AG04449 (cell line): ENCODE data around the gene DAPK2.

ENCODE experiments used
- CTCF ChIA-PET: fragments of 350-600 bp; formaldehyde crosslinking; extraction: SDS; loops from one replicate; lab custom pipeline; 2021; ENCODE audit warnings: antibody characterized with exemption; lab: Yijun Ruan, JAX
- POLR2A ChIA-PET: fragments of 400-600, 350-600 bp; formaldehyde crosslinking; extraction: SDS; loops from one replicate; lab custom pipeline; 2020; ENCODE audit warnings: antibody characterized with exemption, inconsistent platforms; lab: Yijun Ruan, JAX
- DNase-seq: peaks from one replicate; pipeline ENCODE4 v3.0.0-alpha.2; 2010; ENCODE audit warnings: low read depth, low spot score
- H3K4me3 ChIP-seq: 2 replicates; pipeline ENCODE4 v1.5.1; 2011; ENCODE audit warnings: low read depth, mild to moderate bottlenecking, control low read depth, low read length
- TF ChIP-seq, protein P1 (sequence below): IDR thresholded peaks from one replicate; pipeline ENCODE4 v1.5.1; 2011; ENCODE audit warnings: mild to moderate bottlenecking, moderate library complexity, low read length, control low read depth, inconsistent platforms; ENCODE audit not compliant: insufficient read depth; ENCODE audit errors: missing control alignments

Gene DAPK2

DNA sequence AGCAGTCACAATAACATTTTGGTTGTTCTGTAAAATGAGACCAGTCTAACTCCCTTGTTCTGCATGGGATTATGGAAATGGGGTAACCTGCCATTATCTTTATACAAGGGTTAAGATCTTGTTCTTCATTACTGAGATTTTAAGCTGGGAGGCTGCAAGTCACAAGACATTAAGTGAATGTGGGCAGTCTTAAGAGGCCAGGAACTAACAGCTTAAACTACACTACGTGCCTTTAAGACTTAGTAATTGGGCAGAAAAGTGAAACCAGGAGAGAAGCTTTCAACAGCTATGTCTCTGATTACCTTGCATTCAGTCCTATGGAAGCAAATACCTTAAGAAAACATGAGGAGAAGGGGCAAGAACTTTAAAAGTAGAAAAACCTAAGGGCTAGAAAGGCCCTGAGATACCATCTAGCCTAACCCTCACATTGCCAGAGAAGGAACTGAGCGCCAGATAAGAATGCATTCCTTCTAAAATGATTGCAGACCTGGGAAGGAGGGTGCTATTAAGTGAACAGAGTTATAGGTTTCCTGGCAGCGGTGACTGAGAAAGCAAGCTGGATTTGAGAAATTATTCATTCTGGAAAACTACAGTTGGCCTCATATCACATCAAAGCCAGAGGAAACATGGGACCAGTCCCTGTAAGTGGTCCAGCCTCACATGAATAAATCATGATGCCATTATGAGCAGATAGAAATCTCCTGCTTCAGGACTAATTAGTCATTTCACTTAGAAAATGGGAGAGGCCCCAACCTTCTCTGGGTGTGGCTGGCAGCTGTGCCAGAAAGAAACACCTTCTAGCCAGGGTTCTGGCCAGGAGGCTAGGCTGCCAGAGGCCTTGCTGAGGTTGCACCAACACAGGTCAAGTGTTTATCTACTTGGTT, 32.9 kb downstream of the DAPK2 start:
- ChIA-PET POLR2A (interaction anchor here (0.6 kb wide), 1 partner anchor 9 kb away, joined by 3 read pairs; no protein-coding TSS in a partner anchor), CTCF (interaction anchor here (1.1 to 2.2 kb wide), 3 partner anchors 13 to 68 kb away, joined by 4 to 8 read pairs (median 4); partner anchors contain the start of gene DAPK2)
- TF ChIP-seq, protein P1, sequence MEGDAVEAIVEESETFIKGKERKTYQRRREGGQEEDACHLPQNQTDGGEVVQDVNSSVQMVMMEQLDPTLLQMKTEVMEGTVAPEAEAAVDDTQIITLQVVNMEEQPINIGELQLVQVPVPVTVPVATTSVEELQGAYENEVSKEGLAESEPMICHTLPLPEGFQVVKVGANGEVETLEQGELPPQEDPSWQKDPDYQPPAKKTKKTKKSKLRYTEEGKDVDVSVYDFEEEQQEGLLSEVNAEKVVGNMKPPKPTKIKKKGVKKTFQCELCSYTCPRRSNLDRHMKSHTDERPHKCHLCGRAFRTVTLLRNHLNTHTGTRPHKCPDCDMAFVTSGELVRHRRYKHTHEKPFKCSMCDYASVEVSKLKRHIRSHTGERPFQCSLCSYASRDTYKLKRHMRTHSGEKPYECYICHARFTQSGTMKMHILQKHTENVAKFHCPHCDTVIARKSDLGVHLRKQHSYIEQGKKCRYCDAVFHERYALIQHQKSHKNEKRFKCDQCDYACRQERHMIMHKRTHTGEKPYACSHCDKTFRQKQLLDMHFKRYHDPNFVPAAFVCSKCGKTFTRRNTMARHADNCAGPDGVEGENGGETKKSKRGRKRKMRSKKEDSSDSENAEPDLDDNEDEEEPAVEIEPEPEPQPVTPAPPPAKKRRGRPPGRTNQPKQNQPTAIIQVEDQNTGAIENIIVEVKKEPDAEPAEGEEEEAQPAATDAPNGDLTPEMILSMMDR = no peak
- DNase-seq = no peak
- no peak overlapping the region for H3K4me3 ChIP-seq

DNA sequence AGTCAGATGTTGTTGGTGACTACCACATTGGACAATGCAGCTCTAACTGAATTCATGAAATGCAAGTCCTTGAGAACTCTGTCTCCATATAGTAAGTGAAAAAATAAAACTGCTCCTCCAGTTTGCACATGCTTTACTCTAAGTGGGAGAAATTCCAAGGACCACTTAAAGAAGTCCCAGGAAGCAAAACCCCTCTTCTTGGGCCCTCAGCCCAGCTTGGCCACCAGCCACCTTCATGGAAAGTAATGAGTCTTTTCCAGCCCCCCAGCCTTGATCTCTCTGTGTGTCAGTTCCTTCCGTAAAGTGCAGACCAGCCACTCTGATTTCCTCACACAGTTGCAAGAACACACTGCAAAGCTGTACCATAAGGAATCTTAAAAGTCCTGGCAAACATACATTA, 34.5 kb downstream of the DAPK2 start:
- no peak overlapping the region for H3K4me3 ChIP-seq
- CTCF ChIA-PET = interaction anchor here (1.2 kb wide), 1 partner anchor 67 kb away, joined by 5 read pairs; no protein-coding TSS in a partner anchor
- DNase-seq = no peak
- TF ChIP-seq, protein P1 = no peak
- POLR2A ChIA-PET = no interaction called here

DNA sequence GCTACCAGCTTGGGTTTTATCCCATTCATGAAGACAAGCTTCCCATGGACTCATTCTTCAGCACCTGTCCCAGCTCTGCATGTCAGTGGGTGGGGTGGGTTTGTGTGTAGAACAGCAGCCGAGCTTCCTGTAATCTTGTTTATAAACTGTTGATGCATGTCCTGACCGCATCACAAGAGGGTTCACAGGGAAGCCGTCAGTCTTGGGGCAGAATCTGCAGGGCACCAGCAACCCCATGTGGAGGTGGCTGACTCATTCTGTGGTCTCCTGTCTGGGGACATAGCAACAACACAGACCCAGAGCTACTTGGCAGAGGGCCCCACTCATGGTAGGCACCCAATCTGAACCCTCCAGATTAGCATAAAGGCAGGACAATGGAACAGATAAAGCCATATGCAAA, 35.6 kb downstream of the DAPK2 start:
- ChIA-PET POLR2A (interaction anchor here (0.7 kb wide), 1 partner anchor 19 kb away, joined by 3 read pairs; no protein-coding TSS in a partner anchor), CTCF (interaction anchor here (0.7 kb wide), 1 partner anchor 33 kb away, joined by 3 read pairs; no protein-coding TSS in a partner anchor)
- no peak overlapping the region for H3K4me3 ChIP-seq
- TF ChIP-seq, protein P1 = no peak
- DNase-seq = no peak

DNA sequence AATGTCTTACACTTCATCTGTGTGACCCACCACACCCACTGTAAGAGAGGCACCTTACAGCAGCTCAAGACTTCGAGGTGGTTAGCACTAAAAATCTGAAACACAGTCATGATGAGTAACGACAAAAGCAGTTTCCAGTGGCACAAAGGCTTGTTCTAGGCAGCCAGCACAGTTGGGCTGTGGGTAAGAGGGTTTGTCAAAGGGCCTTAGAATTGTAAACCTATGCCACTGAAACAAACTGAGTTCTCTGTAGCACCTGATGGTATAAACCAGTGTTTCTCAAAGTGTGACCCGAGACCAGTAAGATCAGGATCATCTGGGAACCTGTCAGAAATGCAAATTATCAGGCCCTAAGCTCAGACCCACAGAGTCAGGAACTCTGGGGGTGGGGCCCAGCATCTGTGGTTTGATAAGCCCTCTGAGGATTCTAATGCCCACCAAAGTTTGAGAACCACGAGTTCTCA, 36.5 kb downstream of the DAPK2 start:
- TF ChIP-seq, protein P1 = no peak

DNA sequence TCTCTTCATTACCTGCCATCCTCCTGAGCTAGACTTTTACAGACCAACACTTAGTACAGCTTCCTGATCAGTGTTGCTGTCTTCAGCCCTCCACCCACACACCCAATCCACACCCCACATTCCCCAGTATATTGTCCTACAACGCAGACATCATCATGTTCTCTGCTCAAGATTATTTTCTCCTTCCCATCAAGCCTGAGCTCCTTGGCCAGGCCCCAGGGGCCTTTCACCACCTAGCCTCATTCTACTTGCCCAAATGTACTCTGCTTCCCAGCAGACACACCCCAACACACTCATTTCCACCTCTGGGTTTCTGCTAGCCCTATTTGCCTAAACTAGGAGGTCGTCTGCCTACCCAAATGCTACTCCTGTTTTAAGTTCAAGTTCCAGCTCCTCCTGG, 37.0 kb downstream of the DAPK2 start:
- CTCF ChIA-PET = interaction anchor here (1.0 to 1.9 kb wide), 2 partner anchors 37 to 64 kb away, joined by 5 to 7 read pairs; partner anchors contain the start of gene DAPK2
- POLR2A ChIA-PET = no interaction called here
- no peak overlapping the region for H3K4me3 ChIP-seq
- TF ChIP-seq, protein P1 = no peak
- DNase-seq = no peak

More for the DNA sequence above, 36.5 kb downstream of the DAPK2 start:
- ChIA-PET POLR2A (no interaction called here), CTCF (interaction anchor here (1.0 to 1.9 kb wide), 2 partner anchors 37 to 65 kb away, joined by 5 to 7 read pairs; partner anchors contain the start of gene DAPK2)
- H3K4me3 ChIP-seq = no peak overlapping the region
- DNase-seq = no peak

DNA sequence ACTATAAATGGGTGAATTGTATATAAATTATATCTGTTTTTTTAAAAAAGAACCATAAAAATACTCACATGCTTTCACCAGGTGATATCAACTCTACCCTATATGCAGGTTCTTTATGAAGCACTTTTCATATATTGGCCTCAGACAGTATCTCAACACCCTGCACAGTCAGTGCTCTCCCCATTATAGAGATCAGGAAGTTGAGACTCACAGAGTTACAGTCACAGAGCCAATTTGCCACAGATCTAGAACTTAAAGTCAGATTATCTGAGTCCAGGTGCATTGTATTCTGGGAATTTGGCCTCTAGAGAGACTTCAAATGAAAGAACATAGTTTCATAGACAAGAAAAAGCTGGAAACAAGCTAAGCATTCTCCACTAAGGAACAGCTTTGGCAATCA, 38.1 kb downstream of the DAPK2 start:
- TF ChIP-seq, protein P1 = no peak
- no peak overlapping the region for H3K4me3 ChIP-seq
- no peak for DNase-seq
- ChIA-PET CTCF (interaction anchor here (1.9 kb wide), 1 partner anchor 63 kb away, joined by 7 read pairs; no protein-coding TSS in a partner anchor), POLR2A (no interaction called here)
